ENCODE measurements around the gene FGF19. TPM values are rescaled to one million over a fixed set of nuclear protein-coding genes. Genes with fewer than 3 reads are reported as not detected.

The FGF19 gene
- total RNA-seq, 4 donors from 2014 or later = not detected

DNA sequence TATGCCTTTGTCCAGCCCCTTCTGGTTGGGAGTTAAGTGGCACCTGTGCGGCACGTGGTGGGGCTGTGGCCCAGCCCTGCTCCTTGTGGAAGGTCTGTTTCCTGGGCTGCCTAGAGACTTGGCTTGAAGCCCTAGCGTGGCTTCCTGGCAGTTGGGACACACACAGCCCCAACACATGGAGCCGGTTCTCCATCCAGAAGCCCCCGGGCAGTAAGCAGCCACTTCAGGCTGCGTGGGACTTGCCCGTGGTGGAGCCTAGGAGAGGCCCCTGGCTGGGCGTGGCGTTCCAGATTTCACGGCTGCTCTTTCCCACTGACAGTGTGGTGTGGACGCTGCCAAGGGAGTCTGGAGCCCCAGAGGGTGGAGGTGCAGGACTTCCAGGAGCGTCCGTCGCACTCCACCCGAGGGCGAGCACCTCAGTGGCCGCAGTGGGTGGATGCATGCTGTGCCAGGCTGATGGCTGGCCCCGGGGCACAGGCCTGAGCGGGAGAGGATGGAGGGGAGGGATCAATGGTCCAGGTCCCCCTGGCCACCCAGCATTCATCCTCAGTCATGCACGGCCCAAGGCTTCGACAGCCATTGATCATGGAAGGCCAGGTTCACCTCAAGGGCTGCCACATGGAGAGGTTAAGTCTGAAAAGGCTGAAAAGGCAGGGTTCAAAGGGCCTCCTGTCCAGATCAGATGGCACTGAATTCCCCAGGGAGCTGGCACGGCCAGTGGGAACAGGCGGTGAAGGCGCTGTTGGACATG, 53.6 kb downstream of the FGF19 start:
- no peak for DNase-seq
- Histone ChIP-seq H3K4me1 (peaks cover 0 to 4% (median under 1%) of the 10 kb centered on the region in 4 donors), H3K27ac (no peak overlapping the region), H3K36me3 (no peaks in the 10 kb centered on the region), H3K9me3 (no peaks in the 10 kb centered on the region), H3K27me3 (no peaks in the 10 kb centered on the region), H3K4me3 (no peak overlapping the region)
- intact Hi-C loops (cut with DNase I; ENCODE audit: low total_unique reads) = no loop called here
- in situ Hi-C loops (cut with MboI; ENCODE audit: low pct_ligation_motif_present in 1 of 4, low pct_unique_long_range_greater_than_20kb in 1 of 4, low sequenced_read_pairs in 3 of 4) = loop anchor here in 2 of 4 donors (10.0 to 25.0 kb wide), 2 partner anchors 525 to 538 kb away; no protein-coding TSS in a partner anchor
- WGBS, 2 donors (ENCODE audit: low coverage in 1 of 2) = 85% methylated on average over 16 of the region's 24 CpGs; no CpG with 5 or more reads in 1 of the 2 donors
- TF ChIP-seq EP300 (IDR thresholded peaks at IDR 0.05; ENCODE audit: low read depth) (no peak), CTCF (IDR thresholded peaks at IDR 0.05) (no peak), POLR2AphosphoS5 (IDR thresholded peaks at IDR 0.05) (no peak), POLR2A (IDR thresholded peaks at IDR 0.05) (no peak)

DNA sequence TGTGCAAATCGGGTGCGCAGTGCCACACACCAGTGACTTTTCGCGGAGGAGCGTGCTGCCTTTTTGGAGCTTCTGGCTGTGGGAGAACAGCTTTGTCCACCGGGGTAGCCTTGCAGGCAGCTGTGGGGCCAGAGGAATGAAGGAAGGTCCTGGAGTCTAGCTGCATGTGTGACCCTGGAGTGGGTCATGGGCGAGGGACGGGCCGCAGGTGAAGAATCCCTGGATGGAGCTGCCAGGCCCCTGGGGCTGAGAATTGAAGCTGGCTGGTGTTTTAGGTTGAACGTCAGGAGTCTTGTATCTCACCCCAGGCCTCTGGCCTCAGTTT, 54.3 kb downstream of the FGF19 start:
- no peaks in the 10 kb centered on the region for H3K9me3 ChIP-seq
- no peaks in the 10 kb centered on the region for H3K36me3 ChIP-seq
- no peak overlapping the region for H3K4me3 ChIP-seq
- no peak overlapping the region for H3K27ac ChIP-seq
- no peak for DNase-seq
- H3K4me1 ChIP-seq = peaks cover under 1 to 9% (median 5%) of the 10 kb centered on the region in 4 donors
- in situ Hi-C loops (cut with MboI; ENCODE audit: low pct_ligation_motif_present in 1 of 4, low pct_unique_long_range_greater_than_20kb in 1 of 4, low sequenced_read_pairs in 3 of 4) = loop anchor here in 2 of 4 donors (10.0 to 25.0 kb wide), 2 partner anchors 212 to 545 kb away; no protein-coding TSS in a partner anchor
- TF ChIP-seq CTCF (IDR thresholded peaks at IDR 0.05) (no peak), POLR2AphosphoS5 (IDR thresholded peaks at IDR 0.05) (no peak), EP300 (IDR thresholded peaks at IDR 0.05; ENCODE audit: low read depth) (no peak)
- 87% methylated on average over 10 of the region's 10 CpGs; no CpG with 5 or more reads in 1 of the 2 donors for WGBS, 2 donors (ENCODE audit: low coverage in 1 of 2)
- intact Hi-C loops (cut with DNase I; ENCODE audit: low total_unique reads) = no loop called here
- H3K27me3 ChIP-seq = no peaks in the 10 kb centered on the region

- Histone ChIP-seq H3K27me3 (no peaks in the 10 kb centered on the region), H3K4me3 (no peak overlapping the region), H3K4me1 (peaks cover 7 to 15% (median 11%) of the 10 kb centered on the region in 4 donors), H3K9me3 (no peaks in the 10 kb centered on the region), H3K27ac (no peak overlapping the region), H3K36me3 (no peaks in the 10 kb centered on the region)
- 83% methylated on average over 37 of the region's 37 CpGs; no CpG with 5 or more reads in 1 of the 2 donors for WGBS, 2 donors (ENCODE audit: low coverage in 1 of 2)
- DNase-seq = no peak
- TF ChIP-seq CTCF (IDR thresholded peaks at IDR 0.05) = no peak
- no peak for TF ChIP-seq POLR2AphosphoS5 (IDR thresholded peaks at IDR 0.05)
- no peak for TF ChIP-seq EP300 (IDR thresholded peaks at IDR 0.05; ENCODE audit: low read depth)
- TF ChIP-seq POLR2A (IDR thresholded peaks at IDR 0.05) = no peak
- in situ Hi-C loops (cut with MboI; ENCODE audit: low pct_ligation_motif_present in 1 of 4, low pct_unique_long_range_greater_than_20kb in 1 of 4, low sequenced_read_pairs in 3 of 4) = loop anchor here in 2 of 4 donors (10.0 to 25.0 kb wide), 2 partner anchors 212 to 544 kb away; no protein-coding TSS in a partner anchor
- intact Hi-C loops (cut with DNase I; ENCODE audit: low total_unique reads) = no loop called here
Observed at GRCh38 chr11:69648679-69649575, 54.9 kb downstream of the FGF19 start.

Other genes starting within 250 kb of the FGF19 start
- gene LINC01488, start 222.4 kb downstream of the FGF19 start, total RNA-seq = not detected
- 10 to 100 TPM; 26.4 to 78.0 (median 45.0) TPM for gene CCND1, start 62.9 kb downstream of the FGF19 start, total RNA-seq
- 100 to 1,000 TPM in 1 of 4 donors, 10 to 100 TPM in 3; 28.3 to 131 (median 54.6) TPM for gene LTO1, start 28.7 kb downstream of the FGF19 start, total RNA-seq
- gene FGF4, start 71.3 kb upstream of the FGF19 start, total RNA-seq = not detected
- not detected for gene FGF3, start 115.4 kb upstream of the FGF19 start, total RNA-seq

All from transverse colon (tissue), 4 donors.